Nephron (organoid): ENCODE results near the gene DVL3.

Source experiments
- H3K27ac Mint-ChIP-seq, 3 experiments: 2 replicates each; pipeline ENCODE4 v1.8.0; 2020; ENCODE audit warnings: mixed read lengths in 3 of 3, mild to moderate bottlenecking in 2 of 3, moderate library complexity in 1 of 3
- H3K27me3 Mint-ChIP-seq: 2 replicates; pipeline ENCODE4 v1.8.0; 2021; ENCODE audit warnings: low read depth, mild to moderate bottlenecking, moderate library complexity, mixed read lengths
- H3K36me3 Mint-ChIP-seq: 2 replicates; pipeline ENCODE4 v1.8.0; 2020; ENCODE audit warnings: low read depth, mixed read lengths
- H3K4me1 Mint-ChIP-seq: 2 replicates; pipeline ENCODE4 v1.8.0; 2020; ENCODE audit warnings: mixed read lengths
- H3K4me3 Mint-ChIP-seq, 3 experiments: 2 replicates each; pipeline ENCODE4 v1.8.0; 2020; ENCODE audit warnings: mild to moderate bottlenecking in 3 of 3, mixed read lengths in 3 of 3, moderate library complexity in 2 of 3
- H3K9me3 Mint-ChIP-seq: 2 replicates; pipeline ENCODE4 v1.8.0; 2020; ENCODE audit warnings: mixed read lengths
- CTCF ChIP-seq, 3 experiments: fragments of 200-600 bp; sonication (generic); IDR thresholded peaks; one replicate each; pipeline ENCODE4 v1.5.0; 2021; ENCODE audit warnings: antibody characterized with exemption in 3 of 3; ENCODE audit not compliant: unreplicated experiment in 3 of 3

Gene DVL3

GRCh38 chr3:184171562-184171961 lies 16.4 kb downstream of the DVL3 start:
- no peaks in the 10 kb centered on the region for H3K27me3 Mint-ChIP-seq
- peaks cover 48% of the 10 kb centered on the region for H3K36me3 Mint-ChIP-seq
- H3K27ac Mint-ChIP-seq: peak overlapping the region in 1 of 3 experiments; percentile 36
- H3K4me1 Mint-ChIP-seq: peaks cover 23% of the 10 kb centered on the region
- H3K4me3 Mint-ChIP-seq: no peak overlapping the region
- no peak for TF ChIP-seq CTCF (IDR thresholded peaks at IDR 0.05; ENCODE audit: unreplicated experiment in 3 of 3)
- no peaks in the 10 kb centered on the region for H3K9me3 Mint-ChIP-seq

- Mint-ChIP-seq H3K27me3 (no peaks in the 10 kb centered on the region), H3K9me3 (no peaks in the 10 kb centered on the region), H3K4me1 (peaks cover 34% of the 10 kb centered on the region), H3K27ac (peak overlapping the region in 2 of 3 experiments; percentile 12 to 18), H3K36me3 (peaks cover 41% of the 10 kb centered on the region), H3K4me3 (no peak overlapping the region)
- TF ChIP-seq CTCF (IDR thresholded peaks at IDR 0.05; ENCODE audit: unreplicated experiment in 3 of 3): no peak
Measured at GRCh38 chr3:184172681-184173373, 17.6 kb downstream of the DVL3 start.

GRCh38 chr3:184173374-184173722 lies 18.2 kb downstream of the DVL3 start:
- no peaks in the 10 kb centered on the region for H3K27me3 Mint-ChIP-seq
- no peaks in the 10 kb centered on the region for H3K9me3 Mint-ChIP-seq
- no peak for TF ChIP-seq CTCF (IDR thresholded peaks at IDR 0.05; ENCODE audit: unreplicated experiment in 3 of 3)
- peak overlapping the region in 1 of 3 experiments; percentile 19 for H3K4me3 Mint-ChIP-seq
- H3K36me3 Mint-ChIP-seq: peaks cover 44% of the 10 kb centered on the region
- no peak overlapping the region for H3K27ac Mint-ChIP-seq
- peaks cover 39% of the 10 kb centered on the region for H3K4me1 Mint-ChIP-seq

GRCh38 chr3:184174284-184174645 lies 19.1 kb downstream of the DVL3 start:
- Mint-ChIP-seq H3K4me1 (peaks cover 40% of the 10 kb centered on the region), H3K36me3 (peaks cover 43% of the 10 kb centered on the region), H3K27ac (peak overlapping the region; percentile 81 to 94 (median 93)), H3K27me3 (no peaks in the 10 kb centered on the region), H3K9me3 (no peaks in the 10 kb centered on the region), H3K4me3 (peak overlapping the region; percentile 94 to 99 (median 97))
- no peak for TF ChIP-seq CTCF (IDR thresholded peaks at IDR 0.05; ENCODE audit: unreplicated experiment in 3 of 3)

GRCh38 chr3:184174646-184175492 lies 19.7 kb downstream of the DVL3 start, which contains the start of gene AP2M1:
Gene AP2M1, plus strand, starts transcription at chr3:184174855. Its CDS starts 2,139 bp downstream, at chr3:184176994.
- peak within 1 kb of the TSS; percentile 94 to 99 (median 97) for H3K4me3 Mint-ChIP-seq
- TF ChIP-seq CTCF (IDR thresholded peaks at IDR 0.05; ENCODE audit: unreplicated experiment in 3 of 3): no peak
- no peaks in the 10 kb centered on the region for H3K9me3 Mint-ChIP-seq
- peak within 1 kb of the TSS; percentile 91 to 94 (median 93) for H3K27ac Mint-ChIP-seq
- peaks cover 47% of the 10 kb centered on the region for H3K36me3 Mint-ChIP-seq
- peaks cover 40% of the 10 kb centered on the region for H3K4me1 Mint-ChIP-seq
- no peaks in the 10 kb centered on the region for H3K27me3 Mint-ChIP-seq
